B cell (primary cell): ENCODE measurements around the gene GATA6. TPM values are rescaled to one million over a fixed set of nuclear protein-coding genes. Genes with fewer than 3 reads are reported as not detected.

Experiments
- ATAC-seq: fragments of 200-7000 bp; cut with Tn5 transposase; one replicate; pipeline ENCODE4 v1.10.0; 2021; ENCODE audit warnings: low read depth, mild to moderate bottlenecking, moderate number of reproducible peaks, moderate library complexity
- CTCF ChIA-PET: fragments of 350-600 bp; sonication (Branson Sonifier 250); formaldehyde crosslinking; loops from one replicate; lab custom pipeline; 2021; ENCODE audit warnings: antibody characterized with exemption, inconsistent platforms; lab: Charles Lee
- POLR2A ChIA-PET: fragments of 350-600 bp; sonication (Branson Sonifier 250); formaldehyde crosslinking; loops from one replicate; lab custom pipeline; 2021; ENCODE audit warnings: antibody characterized with exemption; lab: Charles Lee
- DNase-seq: peaks from one replicate; pipeline ENCODE4 v3.0.0; 2013
- H2AFZ ChIP-seq: 2 replicates; pipeline ENCODE4 v1.6.1; 2012; ENCODE audit warnings: mild to moderate bottlenecking, low read depth, low read length; ENCODE audit not compliant: insufficient read depth, poor library complexity, severe bottlenecking
- H3K27ac ChIP-seq, 2 donors: 1 replicate in 1 of 2; 2 replicates in 1 of 2; pipeline ENCODE4 v1.5.1; 2012 to 2013; ENCODE audit warnings: low read length in 2 of 2, mild to moderate bottlenecking in 2 of 2, moderate library complexity in 1 of 2
- H3K27me3 ChIP-seq, 4 experiments: fragments of 200-600 bp in 1 of 4; sonication (generic) in 1 of 4; replicated peaks in 1 of 4; 1 replicate in 2 of 4; 2 replicates in 2 of 4; pipeline versions ENCODE4 v1.6.1 to v1.7.0; 2013 to 2016; ENCODE audit warnings: low read length in 3 of 4, mild to moderate bottlenecking in 2 of 4, mixed read lengths in 1 of 4, moderate library complexity in 1 of 4; ENCODE audit not compliant: insufficient read depth in 4 of 4, control insufficient read depth in 3 of 4; ENCODE audit errors: control extremely low read depth in 1 of 4
- H3K36me3 ChIP-seq, 2 experiments: replicated peaks in 1 of 2; 1 replicate in 1 of 2; 2 replicates in 1 of 2; pipeline versions ENCODE4 v1.6.1 to v1.7.1; 2013; ENCODE audit warnings: low read length in 1 of 2; ENCODE audit not compliant: insufficient read depth in 2 of 2, control insufficient read depth in 1 of 2; ENCODE audit errors: control extremely low read depth in 1 of 2, extremely low read depth in 1 of 2
- H3K4me1 ChIP-seq, 2 donors: fragments of 200-600 bp in 1 of 2; sonication (generic) in 1 of 2; 1 replicate in 1 of 2; 2 replicates in 1 of 2; pipeline versions ENCODE4 v1.5.1 to v1.6.1; 2013 to 2017; ENCODE audit warnings: low read length in 2 of 2; ENCODE audit not compliant: control insufficient read depth in 2 of 2, insufficient read depth in 2 of 2
- H3K4me2 ChIP-seq: replicated peaks from 2 replicates; pipeline ENCODE3; 2012; ENCODE audit warnings: mild to moderate bottlenecking, low read depth, low read length; ENCODE audit not compliant: poor library complexity, severe bottlenecking
- H3K4me3 ChIP-seq, 5 experiments: fragments of 200-600 bp in 1 of 5; sonication (generic) in 1 of 5; 1 replicate in 3 of 5; 2 replicates in 2 of 5; pipeline versions ENCODE4 v1.5.1 to v1.7.0; 2011 to 2016; ENCODE audit warnings: low read length in 4 of 5, mild to moderate bottlenecking in 4 of 5, low read depth in 2 of 5, control low read depth in 1 of 5, moderate library complexity in 1 of 5; ENCODE audit not compliant: insufficient read depth in 1 of 5; ENCODE audit errors: control extremely low read depth in 1 of 5, extremely low read depth in 1 of 5
- H3K79me2 ChIP-seq: fragments of 200-600 bp; sonication (generic); one replicate; pipeline ENCODE4 v1.6.0; 2016; ENCODE audit warnings: low read length; ENCODE audit not compliant: control insufficient read depth, insufficient read depth
- H3K9ac ChIP-seq: fragments of 200-600 bp; sonication (generic); 2 replicates; pipeline ENCODE4 v1.6.1; 2017; ENCODE audit warnings: mild to moderate bottlenecking, low read length, moderate library complexity
- H3K9me3 ChIP-seq, 3 donors: one replicate each; pipeline versions ENCODE4 v1.6.1 to v1.7.1; 2013; ENCODE audit warnings: low read length in 2 of 3; ENCODE audit not compliant: control insufficient read depth in 2 of 3, insufficient read depth in 1 of 3; ENCODE audit errors: control extremely low read depth in 1 of 3
- H4K20me1 ChIP-seq: 2 replicates; pipeline ENCODE4 v1.6.0; 2012; ENCODE audit warnings: mild to moderate bottlenecking, low read length; ENCODE audit not compliant: insufficient read depth, control insufficient read depth, poor library complexity, severe bottlenecking
- H3K27ac Mint-ChIP-seq: one replicate; pipeline ENCODE4 v1.8.0; 2021; ENCODE audit warnings: mixed read lengths
- H3K27me3 Mint-ChIP-seq: one replicate; pipeline ENCODE4 v1.8.0; 2021; ENCODE audit warnings: mixed read lengths
- H3K4me1 Mint-ChIP-seq: one replicate; pipeline ENCODE4 v1.8.0; 2021; ENCODE audit warnings: mixed read lengths
- H3K4me3 Mint-ChIP-seq: one replicate; pipeline ENCODE4 v1.8.0; 2021; ENCODE audit warnings: mixed read lengths
- H3K9me3 Mint-ChIP-seq: one replicate; pipeline ENCODE4 v1.8.0; 2022; ENCODE audit warnings: mixed read lengths; ENCODE audit not compliant: insufficient read depth
- CTCF ChIP-seq: fragments of 200-600 bp; IDR thresholded peaks from one replicate; pipeline ENCODE4 v1.8.0; 2022; ENCODE audit warnings: antibody characterized with exemption, mild to moderate bottlenecking
- EZH2 ChIP-seq: IDR thresholded peaks from 2 replicates; pipeline ENCODE4 v1.6.1; 2012; ENCODE audit warnings: borderline replicate concordance, low read depth, mild to moderate bottlenecking, moderate library complexity, low read length; ENCODE audit not compliant: insufficient read depth, poor library complexity, severe bottlenecking
- WGBS: methylation state at CpG from one replicate; pipeline ENCODE4 v1.1.5; 2013; ENCODE audit warnings: missing lambda C conversion rate; ENCODE audit not compliant: insufficient coverage; 5-methylcytosine and 5-hydroxymethylcytosine counted together
- intact Hi-C: fragments of 100-400 bp; cut with micrococcal nuclease; formaldehyde crosslinking; loops from one replicate; pipeline ENCODE4 v1.10.0; 2022
- polyA plus RNA-seq: library from polyadenylated mRNA; depleted of rRNA; stranded (reverse); fragments of >200 nt; gene quantifications from 2 replicates; pipeline ENCODE4 v1.2.3, GENCODE V29; 2012
- total RNA-seq, 2 donors: library from RNA; stranded (reverse); fragments of 120-200 nt in 1 of 2; gene quantifications; 1 replicate in 1 of 2; 2 replicates in 1 of 2; pipeline versions ENCODE4 v1.2.3 to v1.2.4, GENCODE V29; 2013 to 2022

GATA6 gene
- total and polyA plus RNA-seq, 2 donors (not counting 1 experiment from before 2014, with no cell fraction given), result not detected

GRCh38 chr18:22185273-22185672 is 15.9 kb downstream of the GATA6 start:
- Histone ChIP-seq H3K79me2 (no peaks in the 10 kb centered on the region), H3K9me3 (no peaks in the 10 kb centered on the region), H2AFZ (no peak overlapping the region), H3K36me3 (no peaks in the 10 kb centered on the region), H4K20me1 (no peaks in the 10 kb centered on the region), H3K27ac (no peak overlapping the region), H3K9ac (no peak overlapping the region), H3K27me3 (peaks cover 0 to 4% (median 0%) of the 10 kb centered on the region in 4 experiments), H3K4me2 (no peak overlapping the region), H3K4me1 (no peaks in the 10 kb centered on the region), H3K4me3 (no peak overlapping the region)
- 97% methylated on average over 6 of the region's 6 CpGs for WGBS
- Mint-ChIP-seq H3K4me3 (no peak overlapping the region), H3K9me3 (no peaks in the 10 kb centered on the region), H3K4me1 (no peaks in the 10 kb centered on the region), H3K27me3 (peaks cover 8% of the 10 kb centered on the region), H3K27ac (no peak overlapping the region)
- POLR2A ChIA-PET, result no interaction called here
- CTCF ChIA-PET, result interaction anchor here (0.6 kb wide), 1 partner anchor 85 kb away, joined by 3 read pairs; no protein-coding TSS in a partner anchor
- TF ChIP-seq EZH2 (no peak), CTCF (no peak)
- ATAC-seq (no peak), DNase-seq (no peak)
- intact Hi-C loops, result no loop called here

- no peak for ATAC-seq
- Mint-ChIP-seq H3K27me3 (peaks cover 6% of the 10 kb centered on the region), H3K27ac (no peak overlapping the region), H3K9me3 (no peaks in the 10 kb centered on the region), H3K4me3 (no peak overlapping the region), H3K4me1 (peaks cover 2% of the 10 kb centered on the region)
- no peak overlapping the region for H3K9ac ChIP-seq
- H3K79me2 ChIP-seq, result no peaks in the 10 kb centered on the region
- peaks cover 0 to 4% (median 0%) of the 10 kb centered on the region in 3 donors for H3K9me3 ChIP-seq
- H3K4me3 ChIP-seq, result no peak overlapping the region
- no peak overlapping the region for H3K27ac ChIP-seq
- DNase-seq, result no peak
- intact Hi-C loops, result no loop called here
- no peak overlapping the region for H2AFZ ChIP-seq
- no peak for TF ChIP-seq CTCF
- H4K20me1 ChIP-seq, result no peaks in the 10 kb centered on the region
- peaks cover 0 to 3% of the 10 kb centered on the region in 2 donors for H3K4me1 ChIP-seq
- POLR2A ChIA-PET, result no interaction called here
- peaks cover 0 to 4% (median 0%) of the 10 kb centered on the region in 4 experiments for H3K27me3 ChIP-seq
- 89% methylated on average over 8 of the region's 10 CpGs for WGBS
- CTCF ChIA-PET, result no interaction called here
- no peak overlapping the region for H3K4me2 ChIP-seq
- H3K36me3 ChIP-seq, result no peaks in the 10 kb centered on the region
These were observed 16.5 kb downstream of the GATA6 start for GRCh38 chr18:22185771-22186386.
